Neutrophil (primary cell): Measurements from ENCODE around the gene RAD51B.

Experiments used
- H3K27ac ChIP-seq: fragments of 200-600 bp; sonication (generic); 2 replicates; pipeline ENCODE4 v1.5.1; 2016; ENCODE audit warnings: mild to moderate bottlenecking, moderate library complexity
- H3K27me3 ChIP-seq: fragments of 200-600 bp; sonication (generic); 2 replicates; pipeline ENCODE4 v1.6.0; 2016; ENCODE audit warnings: mild to moderate bottlenecking
- H3K36me3 ChIP-seq: fragments of 200-600 bp; sonication (generic); 2 replicates; pipeline ENCODE4 v1.5.1; 2017
- H3K4me1 ChIP-seq, 2 experiments: fragments of 200-600 bp in 1 of 2; sonication (generic) in 1 of 2; 1 replicate in 1 of 2; 2 replicates in 1 of 2; pipeline versions ENCODE4 v1.5.1 to v1.6.1; 2013 to 2016; ENCODE audit warnings: low read depth in 1 of 2, low read length in 1 of 2, mild to moderate bottlenecking in 1 of 2, moderate library complexity in 1 of 2; ENCODE audit not compliant: control insufficient read depth in 1 of 2, insufficient read depth in 1 of 2
- H3K4me3 ChIP-seq, 2 experiments: fragments of 200-600 bp in 1 of 2; sonication (generic) in 1 of 2; 1 replicate in 1 of 2; 2 replicates in 1 of 2; pipeline ENCODE4 v1.5.1; 2013 to 2016; ENCODE audit warnings: low read depth in 1 of 2, low read length in 1 of 2, mild to moderate bottlenecking in 1 of 2, moderate library complexity in 1 of 2
- H3K9me3 ChIP-seq: fragments of 200-600 bp; sonication (generic); 2 replicates; pipeline ENCODE4 v1.5.1; 2016
- CTCF ChIP-seq: fragments of 200-600 bp; sonication (generic); IDR thresholded peaks from 2 replicates; pipeline ENCODE4 v1.5.1; 2016; ENCODE audit warnings: antibody characterized with exemption

RAD51B gene

GRCh38 chr14:68702578-68702977 lies 883.0 kb downstream of the RAD51B start:
- Histone ChIP-seq H3K36me3 (no peaks in the 10 kb centered on the region), H3K27ac (no peak overlapping the region), H3K27me3 (no peaks in the 10 kb centered on the region), H3K4me3 (no peak overlapping the region), H3K9me3 (no peaks in the 10 kb centered on the region), H3K4me1 (peaks cover 0 to 4% of the 10 kb centered on the region in 2 experiments)
- no peak for TF ChIP-seq CTCF

GRCh38 chr14:68703093-68703492 lies 883.5 kb downstream of the RAD51B start:
- peaks cover 0 to 4% of the 10 kb centered on the region in 2 experiments for H3K4me1 ChIP-seq
- H3K36me3 ChIP-seq, result no peaks in the 10 kb centered on the region
- H3K27me3 ChIP-seq, result no peaks in the 10 kb centered on the region
- TF ChIP-seq CTCF, result no peak
- H3K9me3 ChIP-seq, result no peaks in the 10 kb centered on the region
- no peak overlapping the region for H3K4me3 ChIP-seq
- no peak overlapping the region for H3K27ac ChIP-seq

- no peaks in the 10 kb centered on the region for H3K9me3 ChIP-seq
- no peaks in the 10 kb centered on the region for H3K27me3 ChIP-seq
- no peak overlapping the region for H3K4me3 ChIP-seq
- no peak overlapping the region for H3K27ac ChIP-seq
- no peaks in the 10 kb centered on the region for H3K36me3 ChIP-seq
- H3K4me1 ChIP-seq, result peaks cover 0 to 4% of the 10 kb centered on the region in 2 experiments
- TF ChIP-seq CTCF, result no peak
These were observed 885.4 kb downstream of the RAD51B start for GRCh38 chr14:68704736-68705720.

- Histone ChIP-seq H3K9me3 (no peaks in the 10 kb centered on the region), H3K36me3 (no peaks in the 10 kb centered on the region), H3K4me1 (peaks cover 0 to 4% of the 10 kb centered on the region in 2 experiments), H3K4me3 (no peak overlapping the region), H3K27ac (no peak overlapping the region), H3K27me3 (no peaks in the 10 kb centered on the region)
- TF ChIP-seq CTCF, result no peak
These were observed 886.2 kb downstream of the RAD51B start for GRCh38 chr14:68705741-68706283.

GRCh38 chr14:68707482-68707881 lies 887.9 kb downstream of the RAD51B start:
- Histone ChIP-seq H3K36me3 (no peaks in the 10 kb centered on the region), H3K9me3 (no peaks in the 10 kb centered on the region), H3K27me3 (no peaks in the 10 kb centered on the region), H3K4me1 (peaks cover 0 to 8% of the 10 kb centered on the region in 2 experiments), H3K4me3 (no peak overlapping the region), H3K27ac (no peak overlapping the region)
- TF ChIP-seq CTCF, result no peak
